ENCODE data around the gene TCTN3. TPM values are rescaled to one million over a fixed set of nuclear protein-coding genes. Genes with fewer than 3 reads are reported as not detected.
"Not testable (repeated sequence)": the region's sequence is repeated elsewhere in the genome, so short reads cannot be mapped to it uniquely, and the experiment has no call there.

The TCTN3 gene
- polyA plus RNA-seq, 3 donors = 75.5 to 79.1 (median 78.2) TPM

DNA sequence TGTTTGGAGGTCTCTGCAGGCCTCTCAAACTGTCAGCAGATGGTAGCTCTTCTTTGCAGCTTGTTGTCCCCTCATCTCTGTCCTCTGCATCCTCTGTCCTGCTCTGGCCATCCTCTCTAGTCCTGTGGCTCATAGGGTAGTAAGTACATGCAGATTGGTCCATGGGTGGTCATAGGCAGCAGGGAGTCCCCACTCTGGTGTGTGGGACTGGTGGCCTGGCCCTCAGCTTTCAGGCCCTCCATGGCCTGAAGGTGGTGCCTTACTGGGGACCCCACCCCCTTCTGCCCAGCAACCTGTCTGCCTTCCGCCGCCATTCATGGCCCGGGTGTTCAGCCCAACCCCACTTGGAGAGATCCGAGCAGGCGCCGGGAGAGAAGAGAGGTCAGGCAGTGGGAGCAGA is 12.8 kb upstream of the TCTN3 start:
- DNase-seq (ENCODE audit: extremely low read depth in 1 of 11, low read depth in 9 of 11, low spot score in 4 of 11) = no peak

DNA sequence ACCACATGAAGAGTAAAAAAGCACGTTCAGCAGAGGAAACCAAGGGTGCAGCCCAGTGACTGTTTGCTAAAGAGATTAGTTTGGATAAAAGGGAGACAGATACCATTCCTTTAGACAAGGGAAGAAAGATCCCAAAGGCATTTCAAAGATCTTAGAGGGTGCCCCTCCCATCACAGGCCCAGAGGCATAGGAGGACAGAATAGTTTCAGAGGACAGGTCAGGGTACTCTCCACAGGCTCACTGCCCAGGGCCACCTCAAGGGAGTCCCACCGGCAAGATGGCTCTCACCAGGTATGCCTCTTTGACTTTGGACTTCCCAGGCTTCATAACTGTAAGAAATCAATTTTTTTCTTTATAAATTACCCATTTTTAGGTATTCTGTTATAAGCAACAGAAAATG is 4.7 kb upstream of the TCTN3 start:
- no peak for DNase-seq (ENCODE audit: extremely low read depth in 1 of 11, low read depth in 9 of 11, low spot score in 4 of 11)

DNA sequence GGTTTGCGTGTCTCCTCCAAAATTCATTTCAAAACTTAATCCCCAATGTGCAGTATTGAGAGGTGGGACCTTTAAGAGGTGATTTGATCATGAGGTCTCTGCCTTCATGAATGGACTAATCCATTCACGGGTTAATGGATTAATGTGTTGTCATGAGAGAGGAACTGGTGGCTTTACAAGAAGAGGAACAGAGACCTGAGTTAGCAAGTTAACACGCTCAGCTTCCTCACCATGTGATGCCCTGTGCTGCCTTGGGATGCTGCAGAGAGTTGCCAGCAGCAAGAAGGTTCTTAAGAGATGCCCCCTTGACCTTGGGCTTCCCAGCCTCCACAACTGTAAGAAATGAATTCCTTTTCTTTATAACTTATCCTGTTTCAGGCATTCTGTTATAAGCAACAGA is 3.7 kb upstream of the TCTN3 start:
- DNase-seq (ENCODE audit: extremely low read depth in 1 of 11, low read depth in 9 of 11, low spot score in 4 of 11) = no peak

DNA sequence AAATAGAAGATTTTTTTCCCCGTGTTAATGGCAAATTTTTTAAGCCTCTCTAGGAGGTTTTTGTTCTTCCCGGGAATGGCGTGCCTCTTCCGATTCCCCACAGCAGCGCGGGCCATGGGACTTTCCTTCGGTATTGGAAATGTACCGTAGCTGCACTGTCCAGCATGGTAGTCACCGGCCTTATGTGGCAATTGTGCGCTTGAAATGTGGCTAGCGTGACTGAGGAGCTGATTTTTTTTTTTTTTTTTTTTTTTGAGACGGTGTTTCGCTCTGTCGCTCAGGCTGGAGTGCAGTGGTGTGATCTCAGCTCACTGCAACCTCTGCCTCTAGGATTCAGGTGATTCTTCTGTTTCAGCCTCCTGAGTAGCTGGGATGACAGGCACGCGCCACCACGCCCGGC is 938 bp upstream of the TCTN3 start:
- DNase-seq (ENCODE audit: extremely low read depth in 1 of 11, low read depth in 9 of 11, low spot score in 4 of 11) = no peak

DNA sequence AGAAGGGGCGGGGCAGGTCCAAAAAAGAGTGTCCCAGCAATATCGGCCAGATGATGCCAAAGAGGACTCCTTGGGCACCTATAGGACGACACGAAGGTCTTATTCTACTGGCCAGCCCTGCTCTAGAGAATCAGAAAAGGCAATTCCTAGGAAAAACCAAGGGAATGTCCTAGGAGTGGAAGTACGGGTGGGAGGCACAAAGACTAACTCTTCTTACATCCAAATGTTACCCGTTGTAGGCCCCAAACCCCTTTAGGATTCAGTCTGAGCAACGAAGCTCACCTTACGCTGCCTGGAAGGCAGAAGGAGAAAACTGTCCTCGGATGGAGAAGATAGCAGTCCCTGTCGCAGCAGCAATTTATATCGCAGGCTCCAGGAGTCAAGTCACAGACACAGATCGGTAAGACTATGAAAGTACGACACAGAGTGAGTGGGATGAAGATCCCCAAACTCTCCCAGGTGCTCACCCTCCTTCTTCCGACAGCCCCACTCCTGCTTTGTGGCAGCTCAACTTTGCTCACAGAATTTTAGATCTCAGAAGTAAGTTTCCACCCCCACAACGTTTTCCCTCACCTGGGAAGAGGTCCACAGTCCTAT is 558 bp downstream of the TCTN3 start:
- peak in 4 of 11 donors; percentile 3 to 21 (median 6) for DNase-seq (ENCODE audit: extremely low read depth in 1 of 11, low read depth in 9 of 11, low spot score in 4 of 11)

DNA sequence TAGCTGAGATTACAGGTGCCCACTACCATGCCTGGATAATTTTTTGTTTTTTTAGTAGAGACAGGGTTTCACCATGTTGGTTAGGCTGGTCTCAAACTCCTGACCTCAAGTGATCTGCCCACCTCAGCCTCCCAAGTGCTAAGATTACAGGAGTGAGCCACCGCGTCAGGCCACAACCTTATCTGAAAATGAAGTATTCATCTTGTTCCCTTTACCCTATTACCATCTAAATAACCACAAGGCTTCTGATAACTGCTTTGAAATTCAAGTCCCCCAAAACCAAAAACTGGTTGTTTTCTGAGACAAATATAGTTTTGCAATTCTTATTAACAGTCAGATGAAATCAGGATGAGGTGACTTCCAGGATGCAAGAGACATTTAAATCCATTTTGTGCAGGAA is 2.4 kb downstream of the TCTN3 start:
- DNase-seq (ENCODE audit: extremely low read depth in 1 of 11, low read depth in 9 of 11, low spot score in 4 of 11) = no peak

DNA sequence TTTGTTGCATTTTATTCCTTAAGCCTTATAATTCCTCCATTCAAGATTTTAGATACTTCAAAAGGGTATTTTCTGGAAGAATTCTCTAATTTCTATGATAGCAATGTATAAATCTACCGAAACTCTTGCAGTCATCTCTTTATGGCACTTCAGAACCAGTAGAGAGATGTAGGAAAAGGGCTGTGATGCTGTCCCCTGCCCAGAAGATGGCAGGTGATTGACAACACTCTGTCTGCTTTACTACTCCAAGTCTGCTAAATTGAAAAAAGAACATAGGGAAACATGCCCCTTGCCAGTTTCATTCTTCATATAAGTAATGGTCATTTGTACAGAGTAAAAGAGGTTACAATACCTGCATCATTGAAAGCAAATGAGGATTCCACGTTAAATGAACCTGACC is 5.1 kb downstream of the TCTN3 start:
- DNase-seq (ENCODE audit: extremely low read depth in 1 of 11, low read depth in 9 of 11, low spot score in 4 of 11) = no peak

DNA sequence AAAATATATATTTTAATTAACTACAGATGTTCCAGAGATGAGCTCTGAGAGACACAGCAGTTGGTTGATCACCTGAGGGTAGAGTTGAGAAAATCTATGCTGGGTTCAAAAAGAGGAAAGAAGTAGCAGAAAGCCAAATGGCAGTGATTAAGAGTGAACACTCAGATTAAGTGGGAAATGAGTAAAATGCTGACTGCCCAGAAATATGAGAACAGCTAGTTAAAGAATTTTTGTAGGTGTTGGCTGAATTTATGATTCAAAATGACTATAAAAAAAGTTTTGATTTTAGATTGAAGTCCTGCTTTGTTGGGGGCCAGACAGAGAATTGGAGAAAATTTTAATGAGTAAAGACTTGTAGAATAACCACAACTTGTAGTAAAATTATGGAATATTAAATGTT is 9.8 kb downstream of the TCTN3 start:
- no peak for DNase-seq (ENCODE audit: extremely low read depth in 1 of 11, low read depth in 9 of 11, low spot score in 4 of 11)

DNA sequence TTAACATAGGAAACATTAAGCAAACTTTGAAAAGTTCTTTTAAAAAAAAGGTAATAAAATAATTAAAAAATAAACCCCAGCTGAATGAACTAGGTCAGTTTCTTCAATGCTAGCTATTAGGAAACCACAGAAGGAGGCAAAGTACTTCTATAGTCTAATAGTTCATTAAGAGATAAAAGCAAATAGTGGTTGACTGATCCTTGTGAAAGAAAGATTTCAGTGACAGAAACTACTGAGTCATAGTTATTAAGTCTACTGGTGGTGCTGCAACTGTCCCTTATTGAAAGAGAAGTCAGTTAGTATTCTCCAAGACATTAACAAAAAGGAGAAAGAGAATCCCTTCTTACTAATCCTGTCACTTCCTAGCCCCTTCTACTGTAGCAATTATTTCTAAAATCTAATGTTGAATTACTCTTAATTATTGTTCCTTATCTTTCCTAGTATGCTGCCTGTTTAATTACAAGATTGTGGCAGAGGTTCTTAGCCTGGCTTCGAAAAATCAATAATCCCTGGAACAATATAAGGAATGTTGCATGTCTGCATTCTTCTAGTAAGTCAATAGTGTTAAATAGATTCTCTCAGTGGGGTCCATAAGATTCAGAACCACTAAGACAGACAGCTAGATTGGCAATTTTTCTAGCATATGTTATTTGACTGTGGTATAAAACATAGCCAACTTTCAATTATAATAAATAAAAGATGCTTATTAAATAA is 18.2 kb downstream of the TCTN3 start:
- no peak for DNase-seq (ENCODE audit: extremely low read depth in 1 of 11, low read depth in 9 of 11, low spot score in 4 of 11)

DNA sequence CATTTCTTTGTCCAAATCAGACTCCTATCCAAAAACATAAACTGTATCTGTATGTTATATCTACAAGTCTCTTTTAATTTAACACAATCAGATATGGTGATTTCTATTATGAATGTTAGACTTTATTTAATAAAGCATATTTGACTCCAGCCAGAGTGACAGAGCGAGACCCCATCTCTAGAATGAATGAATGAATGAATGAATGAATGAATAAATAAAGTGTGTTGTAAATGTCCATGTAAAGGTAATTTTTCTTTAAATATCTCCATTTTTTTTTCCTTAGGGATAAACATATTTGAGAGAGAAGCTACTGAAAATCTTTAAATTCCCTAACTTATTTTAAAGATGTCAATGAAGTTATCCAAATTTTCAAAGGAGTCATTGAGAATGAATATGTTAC is 19.1 kb downstream of the TCTN3 start:
- no peak for DNase-seq (ENCODE audit: extremely low read depth in 1 of 11, low read depth in 9 of 11, low spot score in 4 of 11)

DNA sequence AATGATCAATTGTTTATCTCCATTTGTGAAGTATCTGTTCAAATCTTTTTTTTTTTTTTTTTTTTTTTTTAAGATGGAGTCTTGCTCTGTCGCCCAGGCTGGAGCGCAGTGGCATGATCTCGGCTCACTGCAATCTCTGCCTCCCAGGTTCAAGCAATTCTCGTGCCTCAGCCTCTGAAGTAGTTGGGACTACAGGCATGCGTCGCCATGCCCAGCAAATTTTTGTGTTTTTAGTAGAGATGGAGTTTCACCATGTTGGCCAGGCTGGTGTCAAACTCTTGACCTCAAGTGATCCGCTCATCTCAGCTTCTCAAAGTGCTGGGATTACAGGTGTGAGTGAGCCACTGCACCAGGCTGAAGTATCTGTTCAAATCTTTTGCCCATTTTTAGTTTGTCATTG is 21.1 kb downstream of the TCTN3 start:
- not testable (repeated sequence) for DNase-seq (ENCODE audit: extremely low read depth in 1 of 11, low read depth in 9 of 11, low spot score in 4 of 11)

DNA sequence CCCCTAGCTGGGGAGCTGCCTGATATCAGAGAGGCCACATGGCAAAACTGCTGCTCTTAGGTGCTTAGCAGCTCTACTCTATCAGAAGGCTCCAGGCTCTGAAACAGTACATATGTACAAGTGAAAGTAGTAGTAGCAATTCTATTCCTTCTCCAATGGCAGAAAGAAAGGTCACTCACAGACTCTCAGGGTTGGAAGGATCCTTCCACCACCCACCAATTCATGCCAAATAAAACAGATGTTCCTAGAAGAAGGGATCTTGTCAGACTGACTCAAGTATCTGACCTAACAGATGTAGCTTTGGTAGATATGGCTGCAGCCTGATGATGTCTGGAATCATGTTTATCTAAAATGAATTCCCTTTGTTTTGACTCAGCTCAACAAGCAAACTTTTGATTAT is 29.2 kb downstream of the TCTN3 start:
- DNase-seq (ENCODE audit: extremely low read depth in 1 of 11, low read depth in 9 of 11, low spot score in 4 of 11) = no peak

DNA sequence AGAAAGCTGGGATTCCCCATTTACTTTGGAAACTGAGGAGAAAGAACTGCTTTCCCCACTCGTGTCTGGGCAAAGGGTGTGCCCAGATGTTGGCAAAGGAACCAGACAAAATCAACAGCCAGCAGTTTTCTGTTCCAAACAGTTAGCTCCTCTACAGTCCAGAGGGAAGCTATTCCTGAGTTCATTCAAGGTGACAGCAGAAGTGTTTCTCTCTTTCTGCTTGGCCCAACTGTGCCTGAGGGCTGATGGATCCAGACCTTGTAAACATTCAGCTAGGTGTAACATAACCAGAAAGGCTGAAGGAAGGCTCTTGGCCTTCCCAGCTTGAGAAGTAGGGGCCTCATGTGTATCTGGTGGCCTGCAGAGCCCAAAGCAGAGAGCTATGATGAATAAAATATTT is 30.2 kb downstream of the TCTN3 start:
- no peak for DNase-seq (ENCODE audit: extremely low read depth in 1 of 11, low read depth in 9 of 11, low spot score in 4 of 11)

DNA sequence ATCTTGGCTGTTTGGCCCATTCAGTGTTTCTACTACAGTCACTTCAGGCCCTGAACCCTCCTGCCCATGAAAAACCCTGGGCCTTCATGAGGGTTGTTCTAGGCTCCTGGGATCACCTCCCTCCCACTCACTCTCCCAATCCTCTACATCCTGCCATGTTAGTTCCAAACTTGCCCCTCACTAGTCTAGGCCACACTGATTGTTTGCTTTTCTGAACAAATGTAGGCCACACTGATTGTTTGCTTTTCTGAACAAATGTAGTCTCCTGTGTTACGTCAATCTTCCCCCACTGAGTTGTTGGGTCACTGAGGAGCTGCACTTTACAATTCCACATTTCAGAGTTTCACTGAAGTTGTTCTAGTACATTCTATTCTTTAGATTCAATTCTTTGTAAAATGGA is 31.9 kb downstream of the TCTN3 start:
- no peak for DNase-seq (ENCODE audit: extremely low read depth in 1 of 11, low read depth in 9 of 11, low spot score in 4 of 11)

DNA sequence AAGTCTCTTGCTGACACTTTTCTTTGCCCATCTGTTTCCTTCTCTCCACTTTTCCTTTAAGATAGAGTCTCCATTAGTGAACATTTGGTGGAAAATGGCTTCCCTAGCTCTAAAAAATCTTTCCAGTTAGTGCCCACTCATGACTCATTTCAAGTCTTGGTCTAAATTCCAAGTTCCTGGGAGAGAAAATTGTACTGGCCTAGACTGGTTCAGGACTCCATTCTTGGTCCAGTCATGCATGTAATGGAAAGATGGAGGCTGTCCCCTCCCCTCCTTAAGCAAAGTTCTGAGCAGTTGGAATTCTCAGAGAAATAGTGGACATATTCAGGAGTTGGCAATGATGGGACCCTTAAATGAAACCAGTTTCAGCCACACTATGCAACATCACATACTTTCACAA is 33.4 kb downstream of the TCTN3 start:
- DNase-seq (ENCODE audit: extremely low read depth in 1 of 11, low read depth in 9 of 11, low spot score in 4 of 11) = peak in 4 of 11 donors; percentile 1 to 39 (median 14)

DNA sequence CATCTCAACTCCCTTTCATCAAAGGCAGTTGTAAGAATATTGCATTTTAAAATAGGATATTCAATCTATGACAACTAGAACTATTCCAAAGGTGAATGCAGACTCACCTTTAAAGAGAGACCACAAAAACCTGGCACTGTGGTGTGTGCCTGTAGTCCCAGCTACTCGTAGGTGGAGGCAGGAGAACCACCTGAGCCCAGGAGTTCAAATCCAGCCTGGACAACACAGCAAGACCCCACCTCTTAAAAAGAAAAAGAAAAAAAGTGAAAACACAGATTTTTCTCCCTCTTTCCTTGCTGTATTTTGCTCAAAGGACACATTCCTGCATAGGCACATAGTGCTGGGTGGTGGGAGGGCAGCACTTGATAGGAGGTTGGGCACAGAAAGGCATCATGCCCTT is 36.5 kb downstream of the TCTN3 start:
- no peak for DNase-seq (ENCODE audit: extremely low read depth in 1 of 11, low read depth in 9 of 11, low spot score in 4 of 11)

DNA sequence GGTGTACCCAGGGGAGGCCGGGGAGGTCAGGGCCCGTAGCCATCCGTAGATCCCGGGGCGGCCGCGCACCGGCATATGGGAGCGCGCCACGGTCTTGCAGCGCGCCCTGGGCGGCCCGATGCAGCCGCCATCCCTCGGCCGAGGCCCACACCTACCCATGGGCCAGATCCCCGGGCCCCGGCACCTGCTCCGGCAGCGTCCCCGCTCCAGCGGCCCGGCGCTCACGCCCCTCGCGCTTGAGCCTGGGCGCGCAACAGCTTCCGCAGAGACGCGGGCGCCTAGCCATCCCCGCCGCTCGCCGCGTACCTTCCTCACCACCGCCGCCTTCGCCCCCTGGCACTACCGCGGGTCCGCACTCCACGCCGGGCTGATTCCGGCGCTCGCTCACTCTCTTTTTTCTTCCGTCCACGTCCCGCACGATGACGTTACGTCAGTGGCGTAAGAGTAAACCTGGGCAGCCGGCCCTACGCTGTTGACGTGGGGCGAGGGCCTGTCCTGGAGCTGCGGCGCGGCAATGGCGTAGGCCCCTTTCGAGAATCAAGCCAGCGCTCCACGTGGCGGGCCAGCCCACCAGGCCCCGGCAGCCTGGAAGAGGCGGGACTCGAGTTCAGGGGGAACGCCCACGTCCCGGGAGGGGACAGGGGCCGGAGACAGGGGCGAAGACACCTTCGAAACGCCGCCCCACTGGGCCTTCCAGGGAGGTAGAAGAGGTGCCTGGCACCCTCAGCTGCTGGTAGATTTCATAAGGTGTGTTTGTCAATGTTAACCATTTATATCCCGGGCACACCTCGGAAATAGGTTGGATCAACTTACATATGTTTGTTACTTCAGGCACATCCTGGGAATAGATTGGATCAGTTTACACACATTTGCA is 37.2 kb downstream of the TCTN3 start, which contains the start of gene ALDH18A1:
Gene ALDH18A1 (minus strand): TSS at position 421 of the 874 bp plus-strand sequence. CDS start 3,334 bp downstream, outside the sequence.
- DNase-seq (ENCODE audit: extremely low read depth in 1 of 11, low read depth in 9 of 11, low spot score in 4 of 11) = peak; percentile 82 to 95 (median 90)

DNA sequence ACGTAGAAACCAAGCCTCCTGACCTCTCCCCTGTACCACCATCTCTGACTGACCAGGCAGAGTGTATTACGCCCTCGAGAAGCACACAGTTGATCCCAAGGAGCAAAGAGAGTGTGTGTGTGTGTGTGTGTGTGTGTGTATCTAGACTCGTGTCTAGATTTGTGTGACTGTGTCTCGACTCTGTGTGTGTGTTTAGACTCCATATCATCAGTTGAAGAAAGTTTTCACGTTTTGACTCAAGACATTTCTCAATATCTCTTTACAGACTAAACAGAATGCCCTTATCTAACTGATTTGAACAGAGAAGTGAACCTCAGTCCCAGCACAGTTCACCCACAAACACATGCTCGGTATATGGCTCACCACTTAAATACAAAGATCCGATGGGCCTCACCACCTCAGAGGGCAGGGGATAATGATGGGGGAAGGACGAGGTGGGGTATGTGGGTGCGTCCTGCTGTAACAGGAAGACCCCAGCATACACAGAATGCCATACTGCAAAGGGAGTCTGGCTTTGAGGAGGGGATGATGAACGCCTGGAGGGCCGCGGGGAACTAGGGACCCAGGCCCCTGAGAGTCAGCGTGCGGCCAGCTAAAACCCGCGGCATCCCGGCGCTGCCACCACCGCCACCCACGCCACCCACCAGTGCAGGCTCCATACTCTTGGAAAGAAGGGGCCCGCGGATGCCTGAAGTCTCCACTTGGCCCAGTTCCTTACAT is 38.0 kb downstream of the TCTN3 start:
- DNase-seq (ENCODE audit: extremely low read depth in 1 of 11, low read depth in 9 of 11, low spot score in 4 of 11) = peak in 5 of 11 donors; percentile 0 to 13 (median 7)

DNA sequence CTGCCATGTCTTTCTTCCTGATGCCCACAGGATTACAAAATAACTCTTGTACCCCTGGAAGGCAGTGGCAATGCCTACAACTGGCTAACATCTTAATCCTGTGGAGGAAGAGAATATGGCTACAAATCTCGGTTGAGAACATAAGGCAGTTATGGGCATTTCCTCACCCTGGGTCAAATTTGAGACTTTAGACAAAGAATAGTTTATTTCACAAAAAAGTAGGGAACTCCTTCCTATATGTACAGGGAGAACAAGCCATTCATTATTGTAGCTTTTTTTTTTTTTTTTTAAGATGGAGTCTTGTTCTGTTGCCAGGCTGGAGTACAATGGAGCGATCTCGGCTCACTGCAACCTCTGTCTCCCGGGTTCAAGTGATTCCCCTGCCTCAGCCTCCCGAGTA is 39.8 kb downstream of the TCTN3 start:
- DNase-seq (ENCODE audit: extremely low read depth in 1 of 11, low read depth in 9 of 11, low spot score in 4 of 11) = no peak
